ENCODE measurements around the gene IL24.

DNA sequence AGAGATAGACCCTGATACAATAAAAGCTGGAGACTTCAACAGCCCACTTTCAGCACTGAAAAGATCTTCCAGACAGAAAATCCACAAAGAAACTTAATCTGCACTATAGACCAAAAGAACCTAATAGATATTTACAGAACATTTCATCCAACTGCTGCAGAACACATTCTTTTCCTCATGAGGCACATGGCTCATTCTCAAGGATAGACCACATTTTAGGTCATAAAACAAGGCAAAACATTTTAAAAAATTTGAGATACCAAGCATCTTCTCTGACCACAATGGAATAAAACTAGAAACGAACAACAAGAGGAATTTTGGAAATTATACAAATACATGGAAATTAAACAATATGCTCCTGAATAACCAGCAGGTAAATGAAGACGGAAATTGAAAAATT lies 46.8 kb upstream of the IL24 start:
- TF ChIP-seq FOSL1 (IDR thresholded peaks at IDR 0.05; ENCODE audit: low read depth), result no peak
- TF ChIP-seq ELF1 (IDR thresholded peaks at IDR 0.05; ENCODE audit: borderline replicate concordance, low read depth), result no peak
- TF ChIP-seq POLR2A (IDR thresholded peaks at IDR 0.05; ENCODE audit: borderline replicate concordance, extremely low read depth, insufficient read depth, insufficient read length), result no peak
- no peak for TF ChIP-seq CTCF (IDR thresholded peaks at IDR 0.05 in 2 of 3, conservative IDR thresholded peaks at IDR 0.05 in 1 of 3; ENCODE audit: borderline replicate concordance in 1 of 3, insufficient read depth in 1 of 3, low read depth in 2 of 3, low read length in 2 of 3)
- TF ChIP-seq ZNF274 (IDR thresholded peaks at IDR 0.05; ENCODE audit: low read depth, low read length), result no peak
- TF ChIP-seq JUND (IDR thresholded peaks at IDR 0.05), result no peak
- no peak for TF ChIP-seq SIN3A (IDR thresholded peaks at IDR 0.05; ENCODE audit: low read depth)
- no peak for TF ChIP-seq CEBPB (IDR thresholded peaks at IDR 0.05; ENCODE audit: low read depth)
- TF ChIP-seq, protein P1, sequence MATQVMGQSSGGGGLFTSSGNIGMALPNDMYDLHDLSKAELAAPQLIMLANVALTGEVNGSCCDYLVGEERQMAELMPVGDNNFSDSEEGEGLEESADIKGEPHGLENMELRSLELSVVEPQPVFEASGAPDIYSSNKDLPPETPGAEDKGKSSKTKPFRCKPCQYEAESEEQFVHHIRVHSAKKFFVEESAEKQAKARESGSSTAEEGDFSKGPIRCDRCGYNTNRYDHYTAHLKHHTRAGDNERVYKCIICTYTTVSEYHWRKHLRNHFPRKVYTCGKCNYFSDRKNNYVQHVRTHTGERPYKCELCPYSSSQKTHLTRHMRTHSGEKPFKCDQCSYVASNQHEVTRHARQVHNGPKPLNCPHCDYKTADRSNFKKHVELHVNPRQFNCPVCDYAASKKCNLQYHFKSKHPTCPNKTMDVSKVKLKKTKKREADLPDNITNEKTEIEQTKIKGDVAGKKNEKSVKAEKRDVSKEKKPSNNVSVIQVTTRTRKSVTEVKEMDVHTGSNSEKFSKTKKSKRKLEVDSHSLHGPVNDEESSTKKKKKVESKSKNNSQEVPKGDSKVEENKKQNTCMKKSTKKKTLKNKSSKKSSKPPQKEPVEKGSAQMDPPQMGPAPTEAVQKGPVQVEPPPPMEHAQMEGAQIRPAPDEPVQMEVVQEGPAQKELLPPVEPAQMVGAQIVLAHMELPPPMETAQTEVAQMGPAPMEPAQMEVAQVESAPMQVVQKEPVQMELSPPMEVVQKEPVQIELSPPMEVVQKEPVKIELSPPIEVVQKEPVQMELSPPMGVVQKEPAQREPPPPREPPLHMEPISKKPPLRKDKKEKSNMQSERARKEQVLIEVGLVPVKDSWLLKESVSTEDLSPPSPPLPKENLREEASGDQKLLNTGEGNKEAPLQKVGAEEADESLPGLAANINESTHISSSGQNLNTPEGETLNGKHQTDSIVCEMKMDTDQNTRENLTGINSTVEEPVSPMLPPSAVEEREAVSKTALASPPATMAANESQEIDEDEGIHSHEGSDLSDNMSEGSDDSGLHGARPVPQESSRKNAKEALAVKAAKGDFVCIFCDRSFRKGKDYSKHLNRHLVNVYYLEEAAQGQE (IDR thresholded peaks at IDR 0.05; ENCODE audit: low read depth), result no peak
- no peak for TF ChIP-seq POLR2AphosphoS5 (IDR thresholded peaks at IDR 0.05; ENCODE audit: low read depth, low read length)
- TF ChIP-seq EZH2 (IDR thresholded peaks at IDR 0.05), result no peak
